CD14-positive monocyte (primary cell): ENCODE measurements around the gene RPL28. TPM values are rescaled to one million over a fixed set of nuclear protein-coding genes. Genes with fewer than 3 reads are reported as not detected.

ENCODE experiments used
- DNase-seq, 3 donors: peaks; one replicate each; pipeline ENCODE4 v3.0.0-alpha.2; 2011 to 2022
- H2AFZ ChIP-seq: 2 replicates; pipeline ENCODE4 v1.6.0; 2012; ENCODE audit warnings: mild to moderate bottlenecking, low read depth, low read length, inconsistent platforms; ENCODE audit not compliant: insufficient read depth, poor library complexity, severe bottlenecking
- H3K27ac ChIP-seq, 2 donors: 1 replicate in 1 of 2; 2 replicates in 1 of 2; pipeline ENCODE4 v1.5.1; 2012 to 2013; ENCODE audit warnings: low read length in 2 of 2, control low read depth in 1 of 2, inconsistent platforms in 1 of 2, low read depth in 1 of 2, mild to moderate bottlenecking in 1 of 2
- H3K27me3 ChIP-seq, 2 donors: one replicate each; pipeline versions ENCODE4 v1.6.0 to v1.6.1; 2011 to 2013; ENCODE audit warnings: low read length in 2 of 2; ENCODE audit not compliant: control insufficient read depth in 2 of 2, insufficient read depth in 2 of 2
- H3K36me3 ChIP-seq, 2 donors: replicated peaks in 1 of 2; 1 replicate in 1 of 2; 2 replicates in 1 of 2; pipeline versions ENCODE4 v1.5.1 to v1.6.1; 2012 to 2013; ENCODE audit warnings: low read length in 2 of 2, control low read depth in 1 of 2, inconsistent platforms in 1 of 2, mild to moderate bottlenecking in 1 of 2; ENCODE audit not compliant: insufficient read depth in 2 of 2, control insufficient read depth in 1 of 2
- H3K4me1 ChIP-seq, 2 donors: 1 replicate in 1 of 2; 2 replicates in 1 of 2; pipeline versions ENCODE4 v1.5.1 to v1.6.1; 2012 to 2013; ENCODE audit warnings: low read length in 2 of 2, control low read depth in 1 of 2, inconsistent platforms in 1 of 2, mild to moderate bottlenecking in 1 of 2, moderate library complexity in 1 of 2; ENCODE audit not compliant: insufficient read depth in 2 of 2, control insufficient read depth in 1 of 2
- H3K4me2 ChIP-seq: replicated peaks from 2 replicates; pipeline ENCODE3; 2012; ENCODE audit warnings: low read length, moderate library complexity, mild to moderate bottlenecking; ENCODE audit not compliant: poor library complexity, severe bottlenecking; ENCODE audit errors: extremely low read depth
- H3K4me3 ChIP-seq, 3 experiments: fragments of 200-600 bp in 1 of 3; sonication (generic) in 1 of 3; replicated peaks in 1 of 3; 1 replicate in 2 of 3; 2 replicates in 1 of 3; pipeline ENCODE4 v1.5.1; 2011 to 2013; ENCODE audit warnings: low read length in 3 of 3, mild to moderate bottlenecking in 3 of 3, control low read depth in 2 of 3, low read depth in 2 of 3, inconsistent platforms in 1 of 3, moderate library complexity in 1 of 3
- H3K79me2 ChIP-seq: 2 replicates; pipeline ENCODE4 v1.6.0; 2012; ENCODE audit warnings: mild to moderate bottlenecking, control low read depth, inconsistent platforms, low read length, moderate library complexity; ENCODE audit not compliant: insufficient read depth
- H3K9ac ChIP-seq: 2 replicates; pipeline ENCODE4 v1.6.0; 2017; ENCODE audit warnings: low read length, mild to moderate bottlenecking; ENCODE audit not compliant: insufficient read depth, poor library complexity, severe bottlenecking
- H3K9me3 ChIP-seq, 2 donors: replicated peaks in 1 of 2; 1 replicate in 1 of 2; 2 replicates in 1 of 2; pipeline versions ENCODE4 v1.5.1 to v1.6.1; 2012 to 2013; ENCODE audit warnings: low read length in 2 of 2, control low read depth in 1 of 2; ENCODE audit not compliant: control insufficient read depth in 1 of 2, insufficient read depth in 1 of 2
- H4K20me1 ChIP-seq: 2 replicates; pipeline ENCODE4 v1.6.0; 2012; ENCODE audit warnings: mild to moderate bottlenecking, low read length, control low read depth, moderate library complexity; ENCODE audit not compliant: insufficient read depth
- H3K27ac Mint-ChIP-seq, 7 donors: one replicate each; pipeline ENCODE4 v1.8.0; 2020; ENCODE audit warnings: mild to moderate bottlenecking in 7 of 7, mixed read lengths in 7 of 7, moderate library complexity in 6 of 7, inconsistent platforms in 2 of 7
- H3K27me3 Mint-ChIP-seq, 3 donors: one replicate each; pipeline ENCODE4 v1.8.0; 2021 to 2022; ENCODE audit warnings: low read depth in 3 of 3, mild to moderate bottlenecking in 3 of 3, mixed read lengths in 3 of 3, moderate library complexity in 3 of 3, inconsistent platforms in 1 of 3
- H3K36me3 Mint-ChIP-seq, 2 donors: one replicate each; pipeline ENCODE4 v1.8.0; 2020; ENCODE audit warnings: mixed read lengths in 2 of 2, inconsistent platforms in 1 of 2, mild to moderate bottlenecking in 1 of 2
- H3K4me1 Mint-ChIP-seq: one replicate; pipeline ENCODE4 v1.8.0; 2020; ENCODE audit warnings: mild to moderate bottlenecking, mixed read lengths
- H3K4me3 Mint-ChIP-seq, 2 donors: one replicate each; pipeline ENCODE4 v1.8.0; 2020; ENCODE audit warnings: mild to moderate bottlenecking in 2 of 2, mixed read lengths in 2 of 2, moderate library complexity in 1 of 2
- H3K9me3 Mint-ChIP-seq, 7 donors: one replicate each; pipeline ENCODE4 v1.8.0; 2020 to 2022; ENCODE audit warnings: mixed read lengths in 7 of 7, mild to moderate bottlenecking in 6 of 7, moderate library complexity in 6 of 7, inconsistent platforms in 2 of 7
- WGBS: methylation state at CpG from one replicate; pipeline ENCODE4 v1.1.5; 2013; ENCODE audit warnings: missing lambda C conversion rate; ENCODE audit not compliant: insufficient coverage; 5-methylcytosine and 5-hydroxymethylcytosine counted together
- intact Hi-C, 2 donors: fragments of 100-400 bp; cut with micrococcal nuclease; formaldehyde crosslinking; loops; one replicate each; pipeline versions ENCODE4 v1.15.0 to v1.15.1; 2023
- polyA plus RNA-seq, 3 donors: library from polyadenylated mRNA; depleted of rRNA in 1 of 3; unstranded in 2 of 3; stranded (reverse) in 1 of 3; fragments of 300-500 nt in 2 of 3; fragments of >200 nt in 1 of 3; fragmentation: Illumina TruSeq in 2 of 3; gene quantifications; 1 replicate in 2 of 3; 2 replicates in 1 of 3; pipeline ENCODE4 v1.2.3, GENCODE V29; 2012 to 2021
- TF ChIP-seq, protein P1 (sequence below): fragments of 200-600 bp; IDR thresholded peaks from one replicate; pipeline ENCODE4 v1.8.0; 2022; ENCODE audit warnings: antibody characterized with exemption, mild to moderate bottlenecking

RPL28 gene
- polyA plus RNA-seq, 3 donors: 199 to 3,862 (median 208) TPM

GRCh38 chr19:55436847-55437246, 51.1 kb downstream of the RPL28 start:
- H3K9ac ChIP-seq: no peak overlapping the region
- H3K36me3 Mint-ChIP-seq: peaks cover 2 to 12% of the 10 kb centered on the region in 2 donors
- WGBS: 42% methylated on average over 8 of the region's 8 CpGs
- TF ChIP-seq, protein P1, sequence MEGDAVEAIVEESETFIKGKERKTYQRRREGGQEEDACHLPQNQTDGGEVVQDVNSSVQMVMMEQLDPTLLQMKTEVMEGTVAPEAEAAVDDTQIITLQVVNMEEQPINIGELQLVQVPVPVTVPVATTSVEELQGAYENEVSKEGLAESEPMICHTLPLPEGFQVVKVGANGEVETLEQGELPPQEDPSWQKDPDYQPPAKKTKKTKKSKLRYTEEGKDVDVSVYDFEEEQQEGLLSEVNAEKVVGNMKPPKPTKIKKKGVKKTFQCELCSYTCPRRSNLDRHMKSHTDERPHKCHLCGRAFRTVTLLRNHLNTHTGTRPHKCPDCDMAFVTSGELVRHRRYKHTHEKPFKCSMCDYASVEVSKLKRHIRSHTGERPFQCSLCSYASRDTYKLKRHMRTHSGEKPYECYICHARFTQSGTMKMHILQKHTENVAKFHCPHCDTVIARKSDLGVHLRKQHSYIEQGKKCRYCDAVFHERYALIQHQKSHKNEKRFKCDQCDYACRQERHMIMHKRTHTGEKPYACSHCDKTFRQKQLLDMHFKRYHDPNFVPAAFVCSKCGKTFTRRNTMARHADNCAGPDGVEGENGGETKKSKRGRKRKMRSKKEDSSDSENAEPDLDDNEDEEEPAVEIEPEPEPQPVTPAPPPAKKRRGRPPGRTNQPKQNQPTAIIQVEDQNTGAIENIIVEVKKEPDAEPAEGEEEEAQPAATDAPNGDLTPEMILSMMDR: no peak
- H3K4me1 Mint-ChIP-seq: peaks cover 18% of the 10 kb centered on the region
- peaks cover 2 to 9% of the 10 kb centered on the region in 2 donors for H3K9me3 ChIP-seq
- DNase-seq: no peak
- no peak overlapping the region for H3K27ac Mint-ChIP-seq
- H3K4me1 ChIP-seq: peaks cover 19 to 20% of the 10 kb centered on the region in 2 donors
- no peak overlapping the region for H3K4me2 ChIP-seq
- no peaks in the 10 kb centered on the region for H3K36me3 ChIP-seq
- H3K27me3 Mint-ChIP-seq: peaks cover 35 to 55% (median 51%) of the 10 kb centered on the region in 3 donors
- H3K79me2 ChIP-seq: no peaks in the 10 kb centered on the region
- no peak overlapping the region for H3K4me3 ChIP-seq
- H3K4me3 Mint-ChIP-seq: no peak overlapping the region
- H3K27ac ChIP-seq: no peak overlapping the region
- H2AFZ ChIP-seq: no peak overlapping the region
- peaks cover 0 to 27% (median 11%) of the 10 kb centered on the region in 7 donors for H3K9me3 Mint-ChIP-seq
- H4K20me1 ChIP-seq: no peaks in the 10 kb centered on the region
- peaks cover 16 to 56% of the 10 kb centered on the region in 2 donors for H3K27me3 ChIP-seq
- intact Hi-C loops: no loop called here

DNA sequence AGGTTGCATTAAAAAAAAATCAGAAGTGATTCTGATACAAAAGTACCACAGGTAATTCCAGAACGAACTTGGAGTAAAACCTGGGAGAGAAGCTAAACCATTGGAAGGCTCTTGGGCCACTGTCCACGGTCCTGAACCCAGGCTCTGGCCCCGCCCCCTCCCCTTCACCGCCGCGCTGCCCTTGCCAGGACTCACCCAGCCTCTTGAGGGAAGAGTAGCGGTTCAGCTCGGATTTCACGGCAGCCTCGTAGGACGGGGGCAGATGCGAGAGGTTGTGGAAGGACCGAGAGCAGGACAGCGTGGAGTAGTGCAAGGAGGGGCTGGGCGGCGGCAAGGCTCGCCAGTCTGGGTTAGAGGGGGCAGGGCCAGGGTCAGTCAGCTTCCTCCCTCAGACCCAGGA, 51.7 kb downstream of the RPL28 start:
- Histone ChIP-seq H3K27ac (no peak overlapping the region), H3K4me1 (peaks cover 21 to 24% of the 10 kb centered on the region in 2 donors), H3K4me2 (no peak overlapping the region), H2AFZ (no peak overlapping the region), H3K36me3 (no peaks in the 10 kb centered on the region), H3K9me3 (peaks cover 0 to 9% of the 10 kb centered on the region in 2 donors), H3K79me2 (no peaks in the 10 kb centered on the region), H3K27me3 (peaks cover 18 to 53% of the 10 kb centered on the region in 2 donors), H4K20me1 (no peaks in the 10 kb centered on the region), H3K4me3 (no peak overlapping the region), H3K9ac (no peak overlapping the region)
- TF ChIP-seq, protein P1: no peak
- peaks cover 19% of the 10 kb centered on the region for H3K4me1 Mint-ChIP-seq
- peaks cover 35 to 55% (median 52%) of the 10 kb centered on the region in 3 donors for H3K27me3 Mint-ChIP-seq
- peaks cover 0 to 27% (median 11%) of the 10 kb centered on the region in 7 donors for H3K9me3 Mint-ChIP-seq
- H3K4me3 Mint-ChIP-seq: no peak overlapping the region
- H3K27ac Mint-ChIP-seq: no peak overlapping the region
- peaks cover 2 to 12% of the 10 kb centered on the region in 2 donors for H3K36me3 Mint-ChIP-seq
- intact Hi-C loops: no loop called here
- 2% methylated on average over 14 of the region's 17 CpGs for WGBS
- DNase-seq: no peak
